PC-3 (cell line): ENCODE results near the gene MTA1. TPM values are rescaled to one million over a fixed set of nuclear protein-coding genes. Genes with fewer than 3 reads are reported as not detected.

Experiments used
- ATAC-seq: fragments of 200-7000 bp; cut with Tn5 transposase; 2 replicates; pipeline ENCODE4 v1.9.1; 2020; ENCODE audit warnings: mild to moderate bottlenecking, moderate library complexity
- BruUV-seq: library from RNA; stranded (reverse); fragments of 400-500 nt; replicated peaks from 2 replicates; lab custom pipeline; 2021; lab: Mats Ljungman, UMichigan
- CTCF ChIA-PET: fragments of 300-600 bp; sonication (Branson Sonifier 250); formaldehyde crosslinking; loops from one replicate; lab custom pipeline; 2022; ENCODE audit warnings: antibody characterized with exemption; lab: Charles Lee
- POLR2A ChIA-PET: fragments of 300-600 bp; sonication (Branson Sonifier 250); formaldehyde crosslinking; loops from one replicate; lab custom pipeline; 2022; ENCODE audit warnings: antibody characterized with exemption; ENCODE audit not compliant: unreplicated experiment; lab: Charles Lee
- DNase-seq: peaks from one replicate; pipeline ENCODE4 v3.0.0-alpha.2; 2015
- H2AFZ ChIP-seq: fragments of 300-600 bp; sonication (generic); 2 replicates; pipeline ENCODE4 v1.6.0; 2016; ENCODE audit warnings: antibody characterized with exemption, low read length
- H3F3A ChIP-seq: fragments of 300-600 bp; sonication (generic); one replicate; pipeline ENCODE4 v1.6.0; 2017; ENCODE audit warnings: antibody characterized with exemption, low read length, control low read depth, mild to moderate bottlenecking; ENCODE audit not compliant: unreplicated experiment
- H3K27ac ChIP-seq: fragments of 300-600 bp; sonication (generic); 2 replicates; pipeline ENCODE4 v1.5.1; 2016; ENCODE audit warnings: mild to moderate bottlenecking, low read length
- H3K27me3 ChIP-seq: fragments of 300-600 bp; sonication (generic); 2 replicates; pipeline ENCODE4 v1.6.1; 2016; ENCODE audit warnings: low read length, mixed read lengths
- H3K36me3 ChIP-seq: fragments of 300-600 bp; sonication (generic); 2 replicates; pipeline ENCODE4 v1.6.1; 2016; ENCODE audit warnings: low read depth, mixed run types, low read length, mixed read lengths
- H3K4me1 ChIP-seq: fragments of 300-600 bp; sonication (generic); 2 replicates; pipeline ENCODE4 v1.5.1; 2016; ENCODE audit warnings: low read length; ENCODE audit not compliant: insufficient read depth
- H3K4me2 ChIP-seq: fragments of 300-600 bp; sonication (generic); 2 replicates; pipeline ENCODE4 v1.6.0; 2016; ENCODE audit warnings: low read length
- H3K4me3 ChIP-seq: fragments of 300-600 bp; sonication (generic); 2 replicates; pipeline ENCODE4 v1.5.1; 2016; ENCODE audit warnings: mild to moderate bottlenecking, low read length, mixed read lengths
- H3K79me2 ChIP-seq: fragments of 300-600 bp; sonication (generic); 2 replicates; pipeline ENCODE4 v1.6.1; 2017; ENCODE audit warnings: low read length, mixed read lengths
- H3K9ac ChIP-seq: fragments of 300-600 bp; sonication (generic); 2 replicates; pipeline ENCODE4 v1.6.0; 2016; ENCODE audit warnings: mild to moderate bottlenecking, low read length
- H3K9me2 ChIP-seq: fragments of 300-600 bp; sonication (generic); replicated peaks from 2 replicates; pipeline ENCODE4 v1.6.1; 2016; ENCODE audit warnings: mixed run types, low read length, mixed read lengths
- H3K9me3 ChIP-seq: fragments of 300-600 bp; sonication (generic); 2 replicates; pipeline ENCODE4 v1.6.1; 2016; ENCODE audit warnings: low read length, mixed read lengths
- H4K20me1 ChIP-seq: fragments of 300-600 bp; sonication (generic); 2 replicates; pipeline ENCODE4 v1.6.1; 2016; ENCODE audit warnings: low read length, mixed read lengths
- CTCF ChIP-seq: fragments of 300-600 bp; sonication (generic); conservative IDR thresholded peaks from 2 replicates; pipeline ENCODE4 v1.5.1; 2017; ENCODE audit warnings: antibody characterized with exemption, low read depth, mild to moderate bottlenecking, low read length
- EZH2 ChIP-seq: fragments of 300-600 bp; sonication (generic); IDR thresholded peaks from one replicate; pipeline ENCODE4 v1.6.1; 2017; ENCODE audit warnings: antibody characterized with exemption, mild to moderate bottlenecking, low read length; ENCODE audit not compliant: unreplicated experiment
- EZH2phosphoT487 ChIP-seq: fragments of 300-600 bp; sonication (generic); IDR thresholded peaks from 2 replicates; pipeline ENCODE4 v1.6.1; 2018; ENCODE audit warnings: mild to moderate bottlenecking, antibody characterized with exemption, low read length, borderline replicate concordance
- intact Hi-C: fragments of 100-400 bp; cut with micrococcal nuclease; formaldehyde crosslinking; loops from 2 replicates; pipeline ENCODE4 v1.9.0; 2023
- total RNA-seq: library from RNA; depleted of rRNA; stranded (reverse); fragments of >200 nt; gene quantifications from 2 replicates; pipeline ENCODE4 v1.2.3, GENCODE V29; 2014

The MTA1 gene
- total RNA-seq, 1 experiment from 2014 or later: 82.3 TPM

GRCh38 chr14:105439179-105439578 is 19.6 kb downstream of the MTA1 start:
- intact Hi-C loops: no loop called here
- Histone ChIP-seq H3K79me2 (peaks cover 49% of the 10 kb centered on the region), H3K36me3 (peaks cover 5% of the 10 kb centered on the region; the same call in 1 of the 2 replicates)

GRCh38 chr14:105439710-105440553 is 20.3 kb downstream of the MTA1 start:
- ChIA-PET POLR2A (no interaction called here), CTCF (no interaction called here)
- TF ChIP-seq CTCF (no peak), EZH2phosphoT487 (no peak), EZH2 (no peak)
- intact Hi-C loops: no loop called here
- no peaks in the 10 kb centered on the region for H3F3A ChIP-seq
- H3K9me2 ChIP-seq: no peaks in the 10 kb centered on the region
- H3K4me1 ChIP-seq: no peaks in the 10 kb centered on the region
- peaks cover 19% of the 10 kb centered on the region for H4K20me1 ChIP-seq
- H3K9me3 ChIP-seq: no peaks in the 10 kb centered on the region
- H3K79me2 ChIP-seq: peaks cover 41% of the 10 kb centered on the region
- DNase-seq (no peak), ATAC-seq (no peak)
- no peak overlapping the region for H3K4me3 ChIP-seq
- no TSS peak for BruUV-seq
- peaks cover 5% of the 10 kb centered on the region; the same call in 1 of the 2 replicates for H3K36me3 ChIP-seq
- no peak overlapping the region for H3K27ac ChIP-seq
- H2AFZ ChIP-seq: no peak overlapping the region
- no peak overlapping the region for H3K9ac ChIP-seq
- no peaks in the 10 kb centered on the region for H3K27me3 ChIP-seq
- no peak overlapping the region for H3K4me2 ChIP-seq

More at GRCh38 chr14:105439179-105439578, 19.6 kb downstream of the MTA1 start:
- Histone ChIP-seq H2AFZ (no peak overlapping the region), H3K4me2 (no peak overlapping the region), H3K4me3 (no peak overlapping the region), H3K27ac (no peak overlapping the region), H3K9me3 (no peaks in the 10 kb centered on the region), H4K20me1 (peaks cover 22% of the 10 kb centered on the region), H3F3A (no peaks in the 10 kb centered on the region), H3K9me2 (no peaks in the 10 kb centered on the region), H3K27me3 (no peaks in the 10 kb centered on the region), H3K4me1 (no peaks in the 10 kb centered on the region), H3K9ac (no peak overlapping the region)
- no TSS peak for BruUV-seq
- TF ChIP-seq CTCF: no peak
- TF ChIP-seq EZH2: no peak
- TF ChIP-seq EZH2phosphoT487: no peak
- DNase-seq (no peak), ATAC-seq (no peak)
- POLR2A ChIA-PET: no interaction called here
- CTCF ChIA-PET: no interaction called here

- ChIA-PET CTCF (no interaction called here), POLR2A (no interaction called here)
- no peak overlapping the region for H3K27ac ChIP-seq
- H3K4me2 ChIP-seq: no peak overlapping the region
- no peak overlapping the region for H3K4me3 ChIP-seq
- peaks cover 5% of the 10 kb centered on the region; the same call in 1 of the 2 replicates for H3K36me3 ChIP-seq
- DNase-seq (no peak), ATAC-seq (no peak)
- no peak overlapping the region for H3K9ac ChIP-seq
- H3K79me2 ChIP-seq: peaks cover 35% of the 10 kb centered on the region
- H3K9me3 ChIP-seq: no peaks in the 10 kb centered on the region
- no peaks in the 10 kb centered on the region for H3F3A ChIP-seq
- H4K20me1 ChIP-seq: peaks cover 16% of the 10 kb centered on the region; the same call in 1 of the 2 replicates
- TF ChIP-seq EZH2phosphoT487 (no peak), EZH2 (no peak), CTCF (no peak)
- intact Hi-C loops: no loop called here
- H2AFZ ChIP-seq: no peak overlapping the region
- BruUV-seq: no TSS peak
- H3K4me1 ChIP-seq: no peaks in the 10 kb centered on the region
- H3K27me3 ChIP-seq: no peaks in the 10 kb centered on the region
- H3K9me2 ChIP-seq: no peaks in the 10 kb centered on the region
Measured at GRCh38 chr14:105440554-105440900, 20.9 kb downstream of the MTA1 start.
